OCI-LY1 (cell line): ENCODE data around the gene USPL1.
A peak's percentile ranks its signal among the peaks of the same experiment; 100 is the strongest.

Source experiments
- H2AFZ ChIP-seq: fragments of 200-600 bp; sonication (generic), shearing (Covaris generic); 2 replicates; pipeline ENCODE4 v1.6.0; 2014; ENCODE audit warnings: antibody characterized with exemption, mild to moderate bottlenecking, low read length
- H3F3A ChIP-seq: fragments of 200-600 bp; sonication (generic), shearing (Covaris generic); 2 replicates; pipeline ENCODE4 v1.6.0; 2014; ENCODE audit warnings: mild to moderate bottlenecking, antibody characterized with exemption, low read length, moderate library complexity; ENCODE audit not compliant: insufficient read depth
- H3K27ac ChIP-seq: fragments of 200-600 bp; sonication (generic); 2 replicates; pipeline ENCODE4 v1.5.1; 2014; ENCODE audit warnings: low read length, mixed run types, mild to moderate bottlenecking, low read depth; ENCODE audit not compliant: poor library complexity, severe bottlenecking
- H3K27me3 ChIP-seq: fragments of 200-600 bp; sonication (generic); 2 replicates; pipeline ENCODE4 v1.6.0; 2014; ENCODE audit warnings: antibody characterized with exemption, mild to moderate bottlenecking, low read length, moderate library complexity; ENCODE audit not compliant: insufficient read depth
- H3K36me3 ChIP-seq: fragments of 200-600 bp; sonication (generic); 2 replicates; pipeline ENCODE4 v1.6.1; 2014; ENCODE audit warnings: mild to moderate bottlenecking, antibody characterized with exemption, low read length, moderate library complexity, mixed read lengths; ENCODE audit not compliant: insufficient read depth
- H3K4me1 ChIP-seq: fragments of 200-600 bp; sonication (generic); 2 replicates; pipeline ENCODE4 v1.5.1; 2014; ENCODE audit warnings: mild to moderate bottlenecking, low read length, moderate library complexity; ENCODE audit not compliant: insufficient read depth, severe bottlenecking
- H3K4me2 ChIP-seq: fragments of 200-600 bp; sonication (generic), shearing (Covaris generic); 2 replicates; pipeline ENCODE4 v1.6.1; 2014; ENCODE audit warnings: low read length
- H3K4me3 ChIP-seq: fragments of 200-600 bp; sonication (generic); 2 replicates; pipeline ENCODE4 v1.5.1; 2014; ENCODE audit warnings: low read length, low read depth, mild to moderate bottlenecking, mixed read lengths; ENCODE audit not compliant: poor library complexity, severe bottlenecking
- H3K79me2 ChIP-seq: fragments of 200-600 bp; shearing (Covaris generic); 2 replicates; pipeline ENCODE4 v1.6.1; 2016; ENCODE audit warnings: mixed run types, low read length, mixed read lengths; ENCODE audit not compliant: insufficient read depth
- H3K9ac ChIP-seq: fragments of 200-600 bp; sonication (generic), shearing (Covaris generic); 2 replicates; pipeline ENCODE4 v1.6.1; 2014; ENCODE audit warnings: mild to moderate bottlenecking, low read length, mixed read lengths
- H3K9me2 ChIP-seq: fragments of 200-600 bp; sonication (generic), shearing (Covaris generic); 2 replicates; pipeline ENCODE4 v1.6.1; 2014; ENCODE audit warnings: low read depth, mild to moderate bottlenecking, low read length, mixed read lengths
- H3K9me3 ChIP-seq: fragments of 200-600 bp; shearing (Covaris generic); 2 replicates; pipeline ENCODE4 v1.6.1; 2014; ENCODE audit warnings: low read length, mixed read lengths
- H4K20me1 ChIP-seq: fragments of 200-600 bp; sonication (generic), shearing (Covaris generic); 2 replicates; pipeline ENCODE4 v1.6.0; 2016; ENCODE audit warnings: mild to moderate bottlenecking, low read length; ENCODE audit not compliant: insufficient read depth
- CTCF ChIP-seq: fragments of 200-600 bp; sonication (generic), shearing (Covaris generic); IDR thresholded peaks from 2 replicates; pipeline ENCODE4 v1.5.1; 2017; ENCODE audit warnings: mild to moderate bottlenecking, antibody characterized with exemption, low read length, moderate library complexity, mixed read lengths
- EZH2 ChIP-seq: fragments of 200-600 bp; sonication (generic), shearing (Covaris generic); IDR thresholded peaks from 2 replicates; pipeline ENCODE4 v1.8.0; 2017; ENCODE audit warnings: borderline replicate concordance, mixed run types, mild to moderate bottlenecking, antibody characterized with exemption, low read length, moderate library complexity, mixed read lengths

The USPL1 gene

GRCh38 chr13:30675717-30676116, 58.0 kb downstream of the USPL1 start:
- Histone ChIP-seq H3K27ac (no peak overlapping the region), H3K9me2 (no peaks in the 10 kb centered on the region), H3K4me1 (peaks cover 11% of the 10 kb centered on the region), H2AFZ (no peak overlapping the region), H3K27me3 (no peaks in the 10 kb centered on the region), H3K4me2 (no peak overlapping the region), H3F3A (no peaks in the 10 kb centered on the region), H3K9ac (no peak overlapping the region), H3K9me3 (no peaks in the 10 kb centered on the region), H4K20me1 (no peaks in the 10 kb centered on the region), H3K36me3 (no peaks in the 10 kb centered on the region), H3K79me2 (no peaks in the 10 kb centered on the region), H3K4me3 (no peak overlapping the region)
- TF ChIP-seq CTCF (no peak), EZH2 (no peak)

GRCh38 chr13:30676672-30677071, 59.0 kb downstream of the USPL1 start:
- H3K9me2 ChIP-seq, result no peaks in the 10 kb centered on the region
- no peaks in the 10 kb centered on the region for H3F3A ChIP-seq
- no peaks in the 10 kb centered on the region for H3K9me3 ChIP-seq
- H3K9ac ChIP-seq, result no peak overlapping the region
- no peaks in the 10 kb centered on the region for H4K20me1 ChIP-seq
- no peaks in the 10 kb centered on the region for H3K36me3 ChIP-seq
- no peaks in the 10 kb centered on the region for H3K79me2 ChIP-seq
- no peak overlapping the region for H2AFZ ChIP-seq
- no peak overlapping the region for H3K27ac ChIP-seq
- no peaks in the 10 kb centered on the region for H3K27me3 ChIP-seq
- no peak overlapping the region for H3K4me3 ChIP-seq
- H3K4me1 ChIP-seq, result peaks cover 11% of the 10 kb centered on the region
- peak; percentile 14; the same call in 1 of the 2 replicates for TF ChIP-seq CTCF
- no peak for TF ChIP-seq EZH2
- no peak overlapping the region for H3K4me2 ChIP-seq

GRCh38 chr13:30679483-30680330, 62.0 kb downstream of the USPL1 start:
- Histone ChIP-seq H3K9me2 (no peaks in the 10 kb centered on the region), H3K4me2 (no peak overlapping the region), H3K27me3 (no peaks in the 10 kb centered on the region), H3K9me3 (no peaks in the 10 kb centered on the region), H3K9ac (no peak overlapping the region), H3K4me1 (no peaks in the 10 kb centered on the region), H4K20me1 (no peaks in the 10 kb centered on the region), H3K27ac (no peak overlapping the region), H2AFZ (no peak overlapping the region), H3K79me2 (no peaks in the 10 kb centered on the region), H3K36me3 (no peaks in the 10 kb centered on the region), H3F3A (no peaks in the 10 kb centered on the region), H3K4me3 (no peak overlapping the region)
- TF ChIP-seq EZH2 (no peak), CTCF (peak; percentile 86)
